Neural cell (in vitro differentiated cells): ENCODE measurements around the gene TADA2B. TPM values are rescaled to one million over a fixed set of nuclear protein-coding genes. Genes with fewer than 3 reads are reported as not detected.

Source experiments
- H2AFZ ChIP-seq: fragments of 200-600, 300-800 bp; sonication (generic), shearing (Covaris generic); 2 replicates; pipeline ENCODE4 v1.6.0; 2014; ENCODE audit warnings: low read depth, mild to moderate bottlenecking, antibody characterized with exemption, low read length, moderate library complexity
- H3F3A ChIP-seq: fragments of 200-600 bp; shearing (Covaris generic); 2 replicates; pipeline ENCODE4 v1.6.1; 2016; ENCODE audit warnings: mild to moderate bottlenecking, moderate library complexity, mixed read lengths, antibody characterized with exemption, low read length; ENCODE audit not compliant: insufficient read depth, poor library complexity, severe bottlenecking
- H3K27ac ChIP-seq: fragments of 200-600, 300-800 bp; sonication (generic), shearing (Covaris generic); 2 replicates; pipeline ENCODE4 v1.5.1; 2014; ENCODE audit warnings: mild to moderate bottlenecking, low read length, moderate library complexity
- H3K27me3 ChIP-seq: fragments of 300-800, 200-600 bp; sonication (generic), shearing (Covaris generic); 2 replicates; pipeline ENCODE4 v1.6.0; 2014; ENCODE audit warnings: mild to moderate bottlenecking, low read depth, low read length, moderate library complexity; ENCODE audit not compliant: insufficient read depth
- H3K36me3 ChIP-seq: fragments of 300-800, 200-600 bp; sonication (generic), shearing (Covaris generic); 2 replicates; pipeline ENCODE4 v1.5.1; 2014; ENCODE audit warnings: mild to moderate bottlenecking, antibody characterized with exemption, low read length, moderate library complexity; ENCODE audit not compliant: insufficient read depth
- H3K4me2 ChIP-seq: fragments of 300-800, 200-600 bp; sonication (generic), shearing (Covaris generic); 2 replicates; pipeline ENCODE4 v1.6.0; 2014; ENCODE audit warnings: mild to moderate bottlenecking, low read length
- H3K4me3 ChIP-seq: fragments of 300-800, 200-600 bp; sonication (generic), shearing (Covaris generic); 2 replicates; pipeline ENCODE4 v1.5.1; 2014; ENCODE audit warnings: mild to moderate bottlenecking, low read length, moderate library complexity
- H3K79me2 ChIP-seq: fragments of 200-600 bp; shearing (Covaris generic); replicated peaks from 2 replicates; pipeline ENCODE4 v1.6.0; 2014; ENCODE audit warnings: mild to moderate bottlenecking, low read length, moderate library complexity; ENCODE audit not compliant: insufficient read depth
- H3K9ac ChIP-seq: fragments of 300-800, 200-600 bp; sonication (generic), shearing (Covaris generic); 2 replicates; pipeline ENCODE4 v1.6.1; 2016; ENCODE audit warnings: mild to moderate bottlenecking, low read length, mixed read lengths
- H3K9me2 ChIP-seq: fragments of 200-600 bp; shearing (Covaris generic); 2 replicates; pipeline ENCODE4 v1.6.1; 2016; ENCODE audit warnings: mild to moderate bottlenecking, low read length, mixed read lengths; ENCODE audit not compliant: insufficient read depth
- H3K9me3 ChIP-seq: fragments of 200-600, 300-800 bp; sonication (generic), shearing (Covaris generic); 2 replicates; pipeline ENCODE4 v1.6.1; 2016; ENCODE audit warnings: mild to moderate bottlenecking, mixed run types, low read length, moderate library complexity, mixed read lengths
- H4K20me1 ChIP-seq: fragments of 200-600 bp; shearing (Covaris generic); 2 replicates; pipeline ENCODE4 v1.6.1; 2016; ENCODE audit warnings: mild to moderate bottlenecking, mixed run types; ENCODE audit not compliant: insufficient read depth
- CTCF ChIP-seq: fragments of 450-650 bp; IDR thresholded peaks from 2 replicates; pipeline ENCODE4 v1.5.1; 2014; ENCODE audit warnings: antibody characterized with exemption, mild to moderate bottlenecking, moderate library complexity; ENCODE audit not compliant: poor library complexity, severe bottlenecking
- EP300 ChIP-seq: fragments of 450-650 bp; conservative IDR thresholded peaks from 2 replicates; pipeline ENCODE4 v1.6.1; 2014; ENCODE audit warnings: antibody characterized with exemption, mild to moderate bottlenecking, moderate library complexity; ENCODE audit not compliant: poor library complexity, severe bottlenecking
- EZH2 ChIP-seq: fragments of 200-600, 300-800 bp; shearing (Covaris generic), sonication (generic); IDR thresholded peaks from 2 replicates; pipeline ENCODE4 v1.6.1; 2014; ENCODE audit warnings: antibody characterized with exemption, low read length, borderline replicate concordance, mild to moderate bottlenecking; ENCODE audit not compliant: insufficient read depth, poor library complexity, severe bottlenecking
- MXI1 ChIP-seq: fragments of 450-650 bp; conservative IDR thresholded peaks from 2 replicates; pipeline ENCODE4 v1.6.1; 2014; ENCODE audit warnings: antibody characterized with exemption, mild to moderate bottlenecking; ENCODE audit not compliant: poor library complexity, severe bottlenecking
- POLR2AphosphoS5 ChIP-seq: IDR thresholded peaks from 2 replicates; pipeline ENCODE4 v1.6.1; 2012
- RAD21 ChIP-seq: fragments of 450-650 bp; conservative IDR thresholded peaks from 2 replicates; pipeline ENCODE4 v1.6.1; 2014; ENCODE audit warnings: antibody characterized with exemption, mild to moderate bottlenecking, moderate library complexity
- REST ChIP-seq: IDR thresholded peaks from 2 replicates; pipeline ENCODE4 v1.6.1; 2012; ENCODE audit warnings: borderline replicate concordance
- SMC3 ChIP-seq: fragments of 450-650 bp; conservative IDR thresholded peaks from 2 replicates; pipeline ENCODE4 v1.6.1; 2014; ENCODE audit warnings: antibody characterized with exemption, mild to moderate bottlenecking, moderate library complexity; ENCODE audit not compliant: poor library complexity
- TAF1 ChIP-seq: IDR thresholded peaks from 2 replicates; pipeline ENCODE4 v1.6.1; 2012; ENCODE audit warnings: low read depth
- polyA plus RNA-seq: library from polyadenylated mRNA; depleted of rRNA; stranded (reverse); fragments of >200 nt; gene quantifications from 2 replicates; pipeline ENCODE4 v1.2.3, GENCODE V29; 2014

Gene TADA2B
- polyA plus RNA-seq, 1 donor from 2014 or later = 13.9 TPM

- no peaks in the 10 kb centered on the region for H3K9me3 ChIP-seq
- no peak overlapping the region for H2AFZ ChIP-seq
- TF ChIP-seq CTCF = no peak
- TF ChIP-seq TAF1 = no peak
- no peak for TF ChIP-seq EP300
- TF ChIP-seq MXI1 = no peak
- no peak for TF ChIP-seq EZH2
- TF ChIP-seq POLR2AphosphoS5 = no peak
- TF ChIP-seq REST = no peak
- TF ChIP-seq SMC3 = no peak
- TF ChIP-seq RAD21 = no peak
- no peaks in the 10 kb centered on the region for H3K9me2 ChIP-seq
- H3K27me3 ChIP-seq = no peaks in the 10 kb centered on the region
- H4K20me1 ChIP-seq = no peaks in the 10 kb centered on the region
- H3K4me3 ChIP-seq = no peak overlapping the region
- H3K4me2 ChIP-seq = no peak overlapping the region
- no peak overlapping the region for H3K9ac ChIP-seq
- H3K79me2 ChIP-seq = no peaks in the 10 kb centered on the region
- H3K27ac ChIP-seq = no peak overlapping the region
- no peaks in the 10 kb centered on the region for H3F3A ChIP-seq
- no peaks in the 10 kb centered on the region for H3K36me3 ChIP-seq
These were observed 14.0 kb upstream of the TADA2B start for GRCh38 chr4:7029212-7029611.

GRCh38 chr4:7029921-7030320, 13.3 kb upstream of the TADA2B start:
- H3K27ac ChIP-seq = no peak overlapping the region
- no peaks in the 10 kb centered on the region for H3K36me3 ChIP-seq
- no peak for TF ChIP-seq RAD21

GRCh38 chr4:7030856-7031255, 12.3 kb upstream of the TADA2B start:
- no peaks in the 10 kb centered on the region for H3K9me3 ChIP-seq
- no peaks in the 10 kb centered on the region for H3K79me2 ChIP-seq
- H4K20me1 ChIP-seq = no peaks in the 10 kb centered on the region
- no peaks in the 10 kb centered on the region for H3K36me3 ChIP-seq
- H3K4me2 ChIP-seq = no peak overlapping the region
- H3K27ac ChIP-seq = no peak overlapping the region
- no peak overlapping the region for H3K9ac ChIP-seq
- no peaks in the 10 kb centered on the region for H3K27me3 ChIP-seq
- H3K9me2 ChIP-seq = no peaks in the 10 kb centered on the region
- no peaks in the 10 kb centered on the region for H3F3A ChIP-seq
- no peak overlapping the region for H2AFZ ChIP-seq
- TF ChIP-seq RAD21 = no peak
- TF ChIP-seq SMC3 = no peak
- no peak for TF ChIP-seq EP300
- no peak for TF ChIP-seq CTCF
- no peak overlapping the region for H3K4me3 ChIP-seq

More at GRCh38 chr4:7029921-7030320, 13.3 kb upstream of the TADA2B start:
- Histone ChIP-seq H4K20me1 (no peaks in the 10 kb centered on the region), H3K9me3 (no peaks in the 10 kb centered on the region), H3F3A (no peaks in the 10 kb centered on the region), H3K9me2 (no peaks in the 10 kb centered on the region), H3K27me3 (no peaks in the 10 kb centered on the region), H3K4me2 (no peak overlapping the region), H3K9ac (no peak overlapping the region), H2AFZ (no peak overlapping the region), H3K4me3 (no peak overlapping the region), H3K79me2 (no peaks in the 10 kb centered on the region)
